ENCODE results near the gene KIR2DL1. TPM values are rescaled to one million over a fixed set of nuclear protein-coding genes. Genes with fewer than 3 reads are reported as not detected.
"Not testable (repeated sequence)": the region's sequence is repeated elsewhere in the genome, so short reads cannot be mapped to it uniquely, and the experiment has no call there.

Gene KIR2DL1
- total and polyA plus RNA-seq, 2 of the 4 experiments (the other 2 are of a cell fraction), result not detected

GRCh38 chr19:54750276-54750675 is 19.3 kb upstream of the KIR2DL1 start:
- H4K8ac ChIP-seq (ENCODE audit: low read depth in 2 of 2, low read length in 2 of 2); H3K56ac ChIP-seq (ENCODE audit: extremely low read depth, insufficient read depth, low read length); H3K4me2 ChIP-seq (ENCODE audit: low read depth, low read length); H3K9me1 ChIP-seq (ENCODE audit: insufficient read depth, low read length); H2BK15ac ChIP-seq (ENCODE audit: low read depth, low read length); H4K20me1 ChIP-seq (ENCODE audit: insufficient read depth, low read length); H2BK5ac ChIP-seq (ENCODE audit: low read depth, low read length, poor library complexity, severe bottlenecking); H2BK20ac ChIP-seq (ENCODE audit: low read depth, low read length); H3K27me3 ChIP-seq (ENCODE audit: control insufficient read depth, insufficient read depth, low read length); H3K4me3 ChIP-seq (ENCODE audit: insufficient read depth, low read depth, low read length); H3K27ac ChIP-seq (ENCODE audit: insufficient read depth, low read length); H3K14ac ChIP-seq (replicated peaks; ENCODE audit: low read depth, low read length); H3K23ac ChIP-seq (ENCODE audit: low read depth, low read length); ATAC-seq (ENCODE audit: low read depth); BruUV-seq (replicated peaks); intact Hi-C loops (cut with micrococcal nuclease); H3K79me1 ChIP-seq (ENCODE audit: low read depth in 1 of 2, low read length in 2 of 2); H3K4me1 ChIP-seq (ENCODE audit: control insufficient read depth, insufficient read depth, low read length); H2AFZ ChIP-seq (replicated peaks; ENCODE audit: low read length, poor library complexity); H2AK9ac ChIP-seq (replicated peaks; ENCODE audit: low read depth, low read length, poor library complexity); H2BK120ac ChIP-seq (ENCODE audit: low read depth, low read length); H3K9me3 ChIP-seq (ENCODE audit: control insufficient read depth, insufficient read depth, low read length); H3K4ac ChIP-seq (ENCODE audit: low read depth, low read length); dilution Hi-C loops (cut with HindIII; ENCODE audit: low sequenced_read_pairs, unreplicated experiment); DNase-seq; in situ Hi-C loops (cut with MboI; ENCODE audit: low sequenced_read_pairs); CTCF ChIA-PET; H2AK5ac ChIP-seq (ENCODE audit: low read depth, low read length); POLR2A ChIA-PET (ENCODE audit: unreplicated experiment); H3K36me3 ChIP-seq (ENCODE audit: control insufficient read depth, insufficient read depth, low read length); H3K9ac ChIP-seq (ENCODE audit: low read depth, low read length); H4K5ac ChIP-seq (ENCODE audit: low read depth, low read length); H4K91ac ChIP-seq (ENCODE audit: insufficient read depth, low read depth, low read length); H3K18ac ChIP-seq (ENCODE audit: low read depth, low read length): not testable (repeated sequence)
- WGBS, 2 experiments (ENCODE audit: extremely low coverage in 2 of 2, insufficient read length in 1 of 2), result no CpG with 5 or more reads among the region's 6 CpGs

- intact Hi-C loops (cut with micrococcal nuclease); H3K27me3 ChIP-seq (ENCODE audit: control insufficient read depth, insufficient read depth, low read length); H2BK20ac ChIP-seq (ENCODE audit: low read depth, low read length); H2BK120ac ChIP-seq (ENCODE audit: low read depth, low read length); dilution Hi-C loops (cut with HindIII; ENCODE audit: low sequenced_read_pairs, unreplicated experiment); DNase-seq; ATAC-seq (ENCODE audit: low read depth); H2AK5ac ChIP-seq (ENCODE audit: low read depth, low read length); H4K91ac ChIP-seq (ENCODE audit: insufficient read depth, low read depth, low read length); H3K56ac ChIP-seq (ENCODE audit: extremely low read depth, insufficient read depth, low read length); H4K20me1 ChIP-seq (ENCODE audit: insufficient read depth, low read length); H4K5ac ChIP-seq (ENCODE audit: low read depth, low read length); H2AK9ac ChIP-seq (replicated peaks; ENCODE audit: low read depth, low read length, poor library complexity); H3K9me3 ChIP-seq (ENCODE audit: control insufficient read depth, insufficient read depth, low read length); H3K14ac ChIP-seq (replicated peaks; ENCODE audit: low read depth, low read length); H2AFZ ChIP-seq (replicated peaks; ENCODE audit: low read length, poor library complexity); H3K79me1 ChIP-seq (ENCODE audit: low read depth in 1 of 2, low read length in 2 of 2); H3K9me1 ChIP-seq (ENCODE audit: insufficient read depth, low read length); CTCF ChIA-PET; in situ Hi-C loops (cut with MboI; ENCODE audit: low sequenced_read_pairs); H2BK5ac ChIP-seq (ENCODE audit: low read depth, low read length, poor library complexity, severe bottlenecking); H3K4me3 ChIP-seq (ENCODE audit: insufficient read depth, low read depth, low read length); H3K4me2 ChIP-seq (ENCODE audit: low read depth, low read length); H3K4me1 ChIP-seq (ENCODE audit: control insufficient read depth, insufficient read depth, low read length); POLR2A ChIA-PET (ENCODE audit: unreplicated experiment); BruUV-seq (replicated peaks); H4K8ac ChIP-seq (ENCODE audit: low read depth in 2 of 2, low read length in 2 of 2); H3K9ac ChIP-seq (ENCODE audit: low read depth, low read length); H3K36me3 ChIP-seq (ENCODE audit: control insufficient read depth, insufficient read depth, low read length); H3K4ac ChIP-seq (ENCODE audit: low read depth, low read length); H3K27ac ChIP-seq (ENCODE audit: insufficient read depth, low read length); H2BK15ac ChIP-seq (ENCODE audit: low read depth, low read length); H3K23ac ChIP-seq (ENCODE audit: low read depth, low read length); H3K18ac ChIP-seq (ENCODE audit: low read depth, low read length): not testable (repeated sequence)
- WGBS, 2 experiments (ENCODE audit: extremely low coverage in 2 of 2, insufficient read length in 1 of 2), result no CpG with 5 or more reads among the region's 12 CpGs
These were observed 13.1 kb upstream of the KIR2DL1 start for GRCh38 chr19:54756204-54757110.

All from IMR-90 (cell line).